ENCODE results near the gene STOML2. TPM values are rescaled to one million over a fixed set of nuclear protein-coding genes. Genes with fewer than 3 reads are reported as not detected.

The STOML2 gene
- total RNA-seq, 4 donors from 2014 or later = 63.9 to 118 (median 106) TPM

DNA sequence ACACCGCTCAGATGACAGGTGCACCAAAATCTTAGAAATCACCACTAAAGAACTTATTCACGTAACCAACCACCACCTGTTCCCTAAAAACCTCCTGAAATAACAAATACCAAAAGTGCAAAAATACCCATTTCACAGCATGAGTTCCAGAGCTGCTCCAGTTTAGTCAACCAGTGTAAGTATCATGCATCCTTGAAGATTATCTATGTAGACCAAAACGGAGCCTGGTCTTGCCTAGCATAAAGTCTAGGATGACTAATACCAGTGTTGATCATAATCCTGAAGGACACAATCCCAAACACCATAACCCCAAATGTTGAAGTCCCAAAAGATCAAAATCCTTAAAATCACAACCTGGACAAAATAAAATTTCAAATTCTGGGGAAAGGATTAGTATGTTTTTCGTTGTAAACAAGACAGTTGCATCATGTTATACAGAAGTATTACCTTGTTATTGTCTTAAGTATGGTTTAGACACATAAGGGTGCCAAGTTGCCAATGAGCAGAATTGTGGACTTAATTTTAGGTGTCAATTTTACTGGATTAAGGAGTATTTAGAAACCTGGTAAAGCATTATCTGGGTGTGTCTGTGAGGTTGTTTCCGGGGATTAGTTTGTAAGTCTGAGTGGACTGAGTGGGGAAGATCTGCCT lies 48.6 kb downstream of the STOML2 start:
- no peak for DNase-seq
- WGBS, 2 donors = 59 to 86% methylated on average over 5 of the region's 5 CpGs
- Histone ChIP-seq H3K9me3 (no peaks in the 10 kb centered on the region), H3K4me1 (no peaks in the 10 kb centered on the region), H3K27ac (no peak overlapping the region), H3K36me3 (peaks cover 32 to 98% (median 48%) of the 10 kb centered on the region in 3 donors), H3K27me3 (no peaks in the 10 kb centered on the region), H3K4me3 (no peak overlapping the region)
- TF ChIP-seq POLR2A (IDR thresholded peaks at IDR 0.05) = no peak
- TF ChIP-seq, protein P1, sequence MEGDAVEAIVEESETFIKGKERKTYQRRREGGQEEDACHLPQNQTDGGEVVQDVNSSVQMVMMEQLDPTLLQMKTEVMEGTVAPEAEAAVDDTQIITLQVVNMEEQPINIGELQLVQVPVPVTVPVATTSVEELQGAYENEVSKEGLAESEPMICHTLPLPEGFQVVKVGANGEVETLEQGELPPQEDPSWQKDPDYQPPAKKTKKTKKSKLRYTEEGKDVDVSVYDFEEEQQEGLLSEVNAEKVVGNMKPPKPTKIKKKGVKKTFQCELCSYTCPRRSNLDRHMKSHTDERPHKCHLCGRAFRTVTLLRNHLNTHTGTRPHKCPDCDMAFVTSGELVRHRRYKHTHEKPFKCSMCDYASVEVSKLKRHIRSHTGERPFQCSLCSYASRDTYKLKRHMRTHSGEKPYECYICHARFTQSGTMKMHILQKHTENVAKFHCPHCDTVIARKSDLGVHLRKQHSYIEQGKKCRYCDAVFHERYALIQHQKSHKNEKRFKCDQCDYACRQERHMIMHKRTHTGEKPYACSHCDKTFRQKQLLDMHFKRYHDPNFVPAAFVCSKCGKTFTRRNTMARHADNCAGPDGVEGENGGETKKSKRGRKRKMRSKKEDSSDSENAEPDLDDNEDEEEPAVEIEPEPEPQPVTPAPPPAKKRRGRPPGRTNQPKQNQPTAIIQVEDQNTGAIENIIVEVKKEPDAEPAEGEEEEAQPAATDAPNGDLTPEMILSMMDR (IDR thresholded peaks at IDR 0.05) = no peak
- intact Hi-C loops (cut with DNase I) = no loop called here

DNA sequence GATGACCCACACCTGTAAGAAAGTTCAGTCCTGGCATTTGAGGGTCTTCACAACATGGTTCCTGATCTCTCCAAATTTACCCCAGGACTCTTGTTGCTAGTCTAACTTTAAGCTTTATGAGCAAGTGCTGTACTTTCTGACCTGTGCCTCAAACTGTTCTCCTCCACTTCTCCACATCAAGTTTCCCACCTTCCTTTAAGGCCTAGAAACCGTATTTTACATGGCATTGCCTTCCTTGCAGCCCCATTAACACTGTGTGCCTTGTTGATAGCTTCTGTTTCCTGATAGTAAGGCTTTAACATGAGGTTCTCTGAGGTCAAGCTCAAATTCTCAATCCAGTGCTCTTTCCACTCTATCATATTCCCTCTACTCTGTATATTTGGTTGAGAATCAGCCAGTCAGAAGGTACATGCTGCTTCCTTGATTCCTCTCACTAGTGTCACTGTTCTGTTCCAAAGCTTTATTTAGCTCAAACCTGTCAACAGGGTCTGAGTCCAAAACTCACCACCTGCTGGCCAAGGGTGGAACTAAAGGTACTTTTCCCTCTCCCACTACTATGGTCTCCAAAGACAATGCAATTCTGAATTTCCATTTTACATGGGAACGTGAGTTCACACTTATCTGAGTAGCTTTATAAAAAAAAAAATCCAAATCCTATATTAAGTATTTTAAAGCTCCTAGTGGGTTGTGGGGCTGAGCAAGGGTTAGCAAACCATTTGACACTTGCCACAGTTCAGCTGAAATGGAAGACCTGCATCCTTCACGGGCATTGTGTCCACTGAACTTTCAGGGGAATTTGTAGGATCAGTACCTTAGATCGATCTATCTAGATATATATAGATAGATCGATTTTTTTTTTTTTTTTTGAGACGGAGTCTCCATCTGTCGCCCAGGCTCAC lies 51.6 kb downstream of the STOML2 start:
- Histone ChIP-seq H3K27ac (peak overlapping the region; percentile 4 to 54 (median 36)), H3K36me3 (peaks cover 11 to 88% (median 19%) of the 10 kb centered on the region in 3 donors)
- no peak for TF ChIP-seq POLR2A (IDR thresholded peaks at IDR 0.05)
- TF ChIP-seq, protein P1 (IDR thresholded peaks at IDR 0.05) = peak; percentile 25 to 76 (median 58)

More for the DNA sequence above, 51.6 kb downstream of the STOML2 start:
- WGBS, 2 donors = 66 to 77% methylated on average over 6 to 7 of the region's 7 CpGs
- DNase-seq = no peak
- intact Hi-C loops (cut with DNase I) = no loop called here
- no peaks in the 10 kb centered on the region for H3K27me3 ChIP-seq
- no peak overlapping the region for H3K4me3 ChIP-seq
- no peaks in the 10 kb centered on the region for H3K4me1 ChIP-seq
- H3K9me3 ChIP-seq = no peaks in the 10 kb centered on the region

Other genes starting within 250 kb of the STOML2 start
- under 1 TPM in 3 of 4 donors, not detected in 1; 0.09 to 0.57 (median 0.44) TPM for gene PHF24, start 144.8 kb downstream of the STOML2 start, total RNA-seq
- 10 to 100 TPM in 1 of 4 donors, 1 to 10 TPM in 3; 3.5 to 16.6 (median 6.5) TPM for gene DNAJB5, start 113.4 kb downstream of the STOML2 start, total RNA-seq
- gene VCP, start 30.5 kb downstream of the STOML2 start, total RNA-seq = 100 to 1,000 TPM; 160 to 254 (median 186) TPM
- gene FANCG, start 23.2 kb downstream of the STOML2 start, total RNA-seq = 10 to 100 TPM; 11.6 to 23.4 (median 18.8) TPM
- 10 to 100 TPM; 10.9 to 14.1 (median 12.4) TPM for gene PIGO, start 6.5 kb downstream of the STOML2 start, total RNA-seq
- gene ATOSB, start 12.7 kb upstream of the STOML2 start, total RNA-seq = 10 to 100 TPM; 24.4 to 57.8 (median 32.7) TPM
- 10 to 100 TPM; 20.2 to 36.8 (median 29.0) TPM for gene UNC13B, start 58.9 kb upstream of the STOML2 start, total RNA-seq